Measurements from ENCODE around the gene CAVIN2.

CAVIN2 gene

GRCh38 chr2:191863988-191864387 is 17.1 kb upstream of the CAVIN2 start:
- no peaks in the 10 kb centered on the region for H4K20me1 ChIP-seq (ENCODE audit: insufficient read depth, low read length, poor library complexity, severe bottlenecking)
- no peaks in the 10 kb centered on the region for H3K4me1 ChIP-seq (ENCODE audit: insufficient read depth, low read length, poor library complexity, severe bottlenecking)
- no peaks in the 10 kb centered on the region for H3K27me3 ChIP-seq (ENCODE audit: insufficient read depth, low read length, poor library complexity, severe bottlenecking)
- H3K79me2 ChIP-seq (ENCODE audit: insufficient read depth, low read length) = no peaks in the 10 kb centered on the region
- H3K9me2 ChIP-seq (replicated peaks; ENCODE audit: low read depth, low read length) = no peaks in the 10 kb centered on the region
- TF ChIP-seq EZH2phosphoT487 (IDR thresholded peaks at IDR 0.05; ENCODE audit: borderline replicate concordance) = no peak
- TF ChIP-seq, protein P1, sequence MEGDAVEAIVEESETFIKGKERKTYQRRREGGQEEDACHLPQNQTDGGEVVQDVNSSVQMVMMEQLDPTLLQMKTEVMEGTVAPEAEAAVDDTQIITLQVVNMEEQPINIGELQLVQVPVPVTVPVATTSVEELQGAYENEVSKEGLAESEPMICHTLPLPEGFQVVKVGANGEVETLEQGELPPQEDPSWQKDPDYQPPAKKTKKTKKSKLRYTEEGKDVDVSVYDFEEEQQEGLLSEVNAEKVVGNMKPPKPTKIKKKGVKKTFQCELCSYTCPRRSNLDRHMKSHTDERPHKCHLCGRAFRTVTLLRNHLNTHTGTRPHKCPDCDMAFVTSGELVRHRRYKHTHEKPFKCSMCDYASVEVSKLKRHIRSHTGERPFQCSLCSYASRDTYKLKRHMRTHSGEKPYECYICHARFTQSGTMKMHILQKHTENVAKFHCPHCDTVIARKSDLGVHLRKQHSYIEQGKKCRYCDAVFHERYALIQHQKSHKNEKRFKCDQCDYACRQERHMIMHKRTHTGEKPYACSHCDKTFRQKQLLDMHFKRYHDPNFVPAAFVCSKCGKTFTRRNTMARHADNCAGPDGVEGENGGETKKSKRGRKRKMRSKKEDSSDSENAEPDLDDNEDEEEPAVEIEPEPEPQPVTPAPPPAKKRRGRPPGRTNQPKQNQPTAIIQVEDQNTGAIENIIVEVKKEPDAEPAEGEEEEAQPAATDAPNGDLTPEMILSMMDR (conservative IDR thresholded peaks at IDR 0.05; ENCODE audit: low read length) = no peak
- H3K4me2 ChIP-seq (ENCODE audit: low read depth, low read length, poor library complexity, severe bottlenecking) = no peak overlapping the region
- H3K36me3 ChIP-seq (ENCODE audit: insufficient read depth, low read length) = no peaks in the 10 kb centered on the region
- H3K9ac ChIP-seq (ENCODE audit: low read depth, low read length, poor library complexity, severe bottlenecking) = no peak overlapping the region
- H3K4me3 ChIP-seq (ENCODE audit: low read length, poor library complexity, severe bottlenecking) = no peak overlapping the region
- no peaks in the 10 kb centered on the region for H3F3A ChIP-seq (ENCODE audit: low read depth)
- H3K9me3 ChIP-seq (ENCODE audit: insufficient read depth, low read depth, low read length) = no peaks in the 10 kb centered on the region
- H2AFZ ChIP-seq (ENCODE audit: low read length) = no peak overlapping the region

- Histone ChIP-seq H3K9ac (ENCODE audit: low read depth, low read length, poor library complexity, severe bottlenecking) (no peak overlapping the region), H2AFZ (ENCODE audit: low read length) (no peak overlapping the region), H3K4me3 (ENCODE audit: low read length, poor library complexity, severe bottlenecking) (no peak overlapping the region), H3K9me2 (replicated peaks; ENCODE audit: low read depth, low read length) (no peaks in the 10 kb centered on the region), H3K36me3 (ENCODE audit: insufficient read depth, low read length) (no peaks in the 10 kb centered on the region), H3K79me2 (ENCODE audit: insufficient read depth, low read length) (no peaks in the 10 kb centered on the region), H3K4me2 (ENCODE audit: low read depth, low read length, poor library complexity, severe bottlenecking) (no peak overlapping the region), H3K27me3 (ENCODE audit: insufficient read depth, low read length, poor library complexity, severe bottlenecking) (no peaks in the 10 kb centered on the region), H3F3A (ENCODE audit: low read depth) (no peaks in the 10 kb centered on the region), H4K20me1 (ENCODE audit: insufficient read depth, low read length, poor library complexity, severe bottlenecking) (no peaks in the 10 kb centered on the region), H3K4me1 (ENCODE audit: insufficient read depth, low read length, poor library complexity, severe bottlenecking) (no peaks in the 10 kb centered on the region), H3K9me3 (ENCODE audit: insufficient read depth, low read depth, low read length) (no peaks in the 10 kb centered on the region)
- TF ChIP-seq, protein P1 (conservative IDR thresholded peaks at IDR 0.05; ENCODE audit: low read length) = no peak
- TF ChIP-seq EZH2phosphoT487 (IDR thresholded peaks at IDR 0.05; ENCODE audit: borderline replicate concordance) = no peak
Measured at GRCh38 chr2:191862156-191862775, 15.4 kb upstream of the CAVIN2 start.

DNA sequence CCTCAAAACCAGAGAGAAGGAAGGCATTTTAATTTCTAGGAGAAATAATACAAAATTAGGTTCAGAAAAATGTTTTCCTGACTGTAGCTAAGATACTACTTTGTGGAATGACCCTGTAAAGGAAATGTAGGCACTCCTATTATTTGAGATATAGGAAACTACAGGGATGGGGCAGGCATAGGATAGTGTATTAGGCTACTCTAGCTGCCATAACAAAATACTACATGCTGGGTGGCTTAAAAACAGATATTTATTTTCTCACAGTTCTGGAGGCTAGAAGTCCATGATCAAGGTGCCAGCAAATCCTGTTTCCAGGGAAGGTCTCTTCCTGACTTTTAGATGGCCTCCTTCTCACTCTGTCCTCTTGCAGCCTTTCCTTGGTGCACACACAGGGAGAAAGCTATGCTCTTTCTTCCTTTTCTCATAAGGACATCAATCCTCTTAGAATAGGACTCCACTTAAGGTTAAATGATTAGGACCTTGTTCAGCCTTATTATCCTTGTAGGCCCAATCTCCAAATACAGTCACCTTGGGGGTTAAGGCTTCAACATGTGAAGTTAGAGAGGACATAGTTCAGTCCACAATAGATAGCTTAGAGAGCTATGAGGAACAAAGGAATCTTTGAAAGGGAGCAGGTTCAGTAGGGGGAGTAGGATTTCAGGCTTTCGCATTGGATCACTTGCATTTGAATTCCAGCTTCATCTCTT is 14.0 kb upstream of the CAVIN2 start:
- H3K9me3 ChIP-seq (ENCODE audit: insufficient read depth, low read depth, low read length) = no peaks in the 10 kb centered on the region
- no peaks in the 10 kb centered on the region for H4K20me1 ChIP-seq (ENCODE audit: insufficient read depth, low read length, poor library complexity, severe bottlenecking)
- H3F3A ChIP-seq (ENCODE audit: low read depth) = no peaks in the 10 kb centered on the region
- no peak overlapping the region for H3K4me2 ChIP-seq (ENCODE audit: low read depth, low read length, poor library complexity, severe bottlenecking)
- no peaks in the 10 kb centered on the region for H3K9me2 ChIP-seq (replicated peaks; ENCODE audit: low read depth, low read length)
- H3K27me3 ChIP-seq (ENCODE audit: insufficient read depth, low read length, poor library complexity, severe bottlenecking) = no peaks in the 10 kb centered on the region
- no peak overlapping the region for H3K4me3 ChIP-seq (ENCODE audit: low read length, poor library complexity, severe bottlenecking)
- no peaks in the 10 kb centered on the region for H3K36me3 ChIP-seq (ENCODE audit: insufficient read depth, low read length)
- H3K79me2 ChIP-seq (ENCODE audit: insufficient read depth, low read length) = no peaks in the 10 kb centered on the region
- H3K9ac ChIP-seq (ENCODE audit: low read depth, low read length, poor library complexity, severe bottlenecking) = no peak overlapping the region
- no peak overlapping the region for H2AFZ ChIP-seq (ENCODE audit: low read length)
- no peak for TF ChIP-seq EZH2phosphoT487 (IDR thresholded peaks at IDR 0.05; ENCODE audit: borderline replicate concordance)
- TF ChIP-seq, protein P1 (conservative IDR thresholded peaks at IDR 0.05; ENCODE audit: low read length) = no peak
- no peaks in the 10 kb centered on the region for H3K4me1 ChIP-seq (ENCODE audit: insufficient read depth, low read length, poor library complexity, severe bottlenecking)
